ENCODE measurements around the gene AGMO. TPM values are rescaled to one million over a fixed set of nuclear protein-coding genes. Genes with fewer than 3 reads are reported as not detected.

AGMO gene
- total RNA-seq, 1 experiment from 2014 or later, result 0.11 TPM

- Histone ChIP-seq H4K20me1 (ENCODE audit: low read length) (no peaks in the 10 kb centered on the region), H3K4me3 (ENCODE audit: low read length) (no peak overlapping the region), H3K9me2 (replicated peaks; ENCODE audit: low read length) (no peaks in the 10 kb centered on the region), H3K9ac (ENCODE audit: low read length) (no peak overlapping the region), H3K36me3 (ENCODE audit: low read depth, low read length) (no peaks in the 10 kb centered on the region), H3K27ac (ENCODE audit: low read length) (no peak overlapping the region), H3K9me3 (ENCODE audit: low read length) (no peaks in the 10 kb centered on the region), H2AFZ (ENCODE audit: low read length) (no peak overlapping the region), H3K27me3 (ENCODE audit: low read length) (no peaks in the 10 kb centered on the region), H3K79me2 (ENCODE audit: low read length) (no peaks in the 10 kb centered on the region), H3K4me1 (ENCODE audit: insufficient read depth, low read length) (no peaks in the 10 kb centered on the region), H3K4me2 (ENCODE audit: low read length) (no peak overlapping the region), H3F3A (ENCODE audit: low read length, unreplicated experiment) (no peaks in the 10 kb centered on the region)
- ATAC-seq, result no peak
- BruUV-seq (replicated peaks), result no TSS peak
- no peak for DNase-seq
- CTCF ChIA-PET, result no interaction called here
- POLR2A ChIA-PET (ENCODE audit: unreplicated experiment), result no interaction called here
- no peak for TF ChIP-seq EZH2phosphoT487 (IDR thresholded peaks at IDR 0.05; ENCODE audit: borderline replicate concordance, low read length)
- no peak for TF ChIP-seq EZH2 (IDR thresholded peaks at IDR 0.05; ENCODE audit: low read length, unreplicated experiment)
- TF ChIP-seq CTCF (conservative IDR thresholded peaks at IDR 0.05; ENCODE audit: low read depth, low read length), result no peak
- intact Hi-C loops (cut with micrococcal nuclease), result no loop called here
Observed at GRCh38 chr7:15400440-15400839, 161.4 kb downstream of the AGMO start.

GRCh38 chr7:15399441-15399840, 162.4 kb downstream of the AGMO start:
- ATAC-seq, result no peak
- Histone ChIP-seq H3K27ac (ENCODE audit: low read length) (no peak overlapping the region), H3K4me2 (ENCODE audit: low read length) (no peak overlapping the region), H3K4me1 (ENCODE audit: insufficient read depth, low read length) (no peaks in the 10 kb centered on the region), H3K9me2 (replicated peaks; ENCODE audit: low read length) (no peaks in the 10 kb centered on the region), H3K4me3 (ENCODE audit: low read length) (no peak overlapping the region), H2AFZ (ENCODE audit: low read length) (no peak overlapping the region), H3F3A (ENCODE audit: low read length, unreplicated experiment) (no peaks in the 10 kb centered on the region), H3K9me3 (ENCODE audit: low read length) (no peaks in the 10 kb centered on the region), H3K9ac (ENCODE audit: low read length) (no peak overlapping the region), H3K27me3 (ENCODE audit: low read length) (no peaks in the 10 kb centered on the region), H4K20me1 (ENCODE audit: low read length) (no peaks in the 10 kb centered on the region), H3K79me2 (ENCODE audit: low read length) (no peaks in the 10 kb centered on the region), H3K36me3 (ENCODE audit: low read depth, low read length) (no peaks in the 10 kb centered on the region)
- DNase-seq, result no peak
- CTCF ChIA-PET, result interaction anchor here (0.8 kb wide), 1 partner anchor 10 kb away, joined by 4 read pairs; no protein-coding TSS in a partner anchor
- intact Hi-C loops (cut with micrococcal nuclease), result no loop called here
- BruUV-seq (replicated peaks), result no TSS peak
- TF ChIP-seq EZH2phosphoT487 (IDR thresholded peaks at IDR 0.05; ENCODE audit: borderline replicate concordance, low read length) (no peak), CTCF (conservative IDR thresholded peaks at IDR 0.05; ENCODE audit: low read depth, low read length) (no peak), EZH2 (IDR thresholded peaks at IDR 0.05; ENCODE audit: low read length, unreplicated experiment) (no peak)
- POLR2A ChIA-PET (ENCODE audit: unreplicated experiment), result interaction anchor here (0.6 kb wide), 1 partner anchor 290 kb away, joined by 3 read pairs; no protein-coding TSS in a partner anchor

GRCh38 chr7:15397922-15398760, 163.7 kb downstream of the AGMO start:
- Histone ChIP-seq H3K4me2 (ENCODE audit: low read length) (no peak overlapping the region), H3K4me1 (ENCODE audit: insufficient read depth, low read length) (no peaks in the 10 kb centered on the region), H3K9me3 (ENCODE audit: low read length) (no peaks in the 10 kb centered on the region), H4K20me1 (ENCODE audit: low read length) (no peaks in the 10 kb centered on the region), H3K4me3 (ENCODE audit: low read length) (no peak overlapping the region), H3K27ac (ENCODE audit: low read length) (no peak overlapping the region), H3K9me2 (replicated peaks; ENCODE audit: low read length) (no peaks in the 10 kb centered on the region), H3K79me2 (ENCODE audit: low read length) (no peaks in the 10 kb centered on the region), H3K27me3 (ENCODE audit: low read length) (no peaks in the 10 kb centered on the region), H2AFZ (ENCODE audit: low read length) (no peak overlapping the region), H3K9ac (ENCODE audit: low read length) (no peak overlapping the region), H3F3A (ENCODE audit: low read length, unreplicated experiment) (no peaks in the 10 kb centered on the region), H3K36me3 (ENCODE audit: low read depth, low read length) (no peaks in the 10 kb centered on the region)
- intact Hi-C loops (cut with micrococcal nuclease), result no loop called here
- BruUV-seq (replicated peaks), result no TSS peak
- TF ChIP-seq CTCF (conservative IDR thresholded peaks at IDR 0.05; ENCODE audit: low read depth, low read length) (no peak), EZH2phosphoT487 (IDR thresholded peaks at IDR 0.05; ENCODE audit: borderline replicate concordance, low read length) (no peak), EZH2 (IDR thresholded peaks at IDR 0.05; ENCODE audit: low read length, unreplicated experiment) (no peak)
- POLR2A ChIA-PET (ENCODE audit: unreplicated experiment), result interaction anchor here (0.6 kb wide), 1 partner anchor 164 kb away, joined by 3 read pairs; no protein-coding TSS in a partner anchor
- DNase-seq (no peak), ATAC-seq (no peak)
- CTCF ChIA-PET, result no interaction called here

Data from PC-3 (cell line).